Ectodermal cell (in vitro differentiated cells): Measurements from ENCODE around the gene FSTL5.

Source experiments
- H3K27ac ChIP-seq: 2 replicates; pipeline ENCODE4 v1.7.0; 2013; ENCODE audit warnings: mild to moderate bottlenecking, low read depth, low read length; ENCODE audit not compliant: insufficient read depth, poor library complexity, severe bottlenecking
- H3K27me3 ChIP-seq: 2 replicates; pipeline ENCODE4 v1.7.0; 2013; ENCODE audit warnings: mild to moderate bottlenecking, low read length; ENCODE audit not compliant: insufficient read depth, control insufficient read depth, poor library complexity, severe bottlenecking
- H3K36me3 ChIP-seq: one replicate; pipeline ENCODE4 v1.7.0; 2013; ENCODE audit warnings: low read length; ENCODE audit not compliant: control insufficient read depth, insufficient read depth
- H3K4me1 ChIP-seq: one replicate; pipeline ENCODE4 v1.7.0; 2013; ENCODE audit warnings: low read length; ENCODE audit not compliant: control insufficient read depth, insufficient read depth
- H3K4me3 ChIP-seq: 2 replicates; pipeline ENCODE4 v1.7.0; 2013; ENCODE audit warnings: low read depth, low read length, control low read depth; ENCODE audit not compliant: insufficient read depth
- H3K9me3 ChIP-seq: 2 replicates; pipeline ENCODE4 v1.7.0; 2013; ENCODE audit warnings: mild to moderate bottlenecking, low read length, moderate library complexity; ENCODE audit not compliant: control insufficient read depth
- WGBS, 2 experiments: methylation state at CpG; one replicate each; pipeline ENCODE4 v1.1.7; 2013; ENCODE audit warnings: missing lambda C conversion rate in 2 of 2; 5-methylcytosine and 5-hydroxymethylcytosine counted together

FSTL5 gene

GRCh38 chr4:161664740-161665139, 499.1 kb downstream of the FSTL5 start:
- H3K27ac ChIP-seq, result no peak overlapping the region
- no peaks in the 10 kb centered on the region for H3K27me3 ChIP-seq
- H3K9me3 ChIP-seq, result no peaks in the 10 kb centered on the region
- 90 to 96% methylated on average over 7 of the region's 7 CpGs for WGBS, 2 experiments
- H3K4me3 ChIP-seq, result no peak overlapping the region
- H3K4me1 ChIP-seq, result no peaks in the 10 kb centered on the region
- H3K36me3 ChIP-seq, result no peaks in the 10 kb centered on the region

- Histone ChIP-seq H3K36me3 (no peaks in the 10 kb centered on the region), H3K4me3 (no peak overlapping the region), H3K9me3 (no peaks in the 10 kb centered on the region), H3K4me1 (no peaks in the 10 kb centered on the region), H3K27me3 (no peaks in the 10 kb centered on the region), H3K27ac (no peak overlapping the region)
- 90 to 93% methylated on average over 6 of the region's 6 CpGs for WGBS, 2 experiments
These were observed 500.0 kb downstream of the FSTL5 start for GRCh38 chr4:161663844-161664243.

- no peaks in the 10 kb centered on the region for H3K36me3 ChIP-seq
- no peak overlapping the region for H3K27ac ChIP-seq
- WGBS, 2 experiments, result 100% methylated on average over 1 of the region's 2 CpGs; no CpG with 5 or more reads in 1 of the 2 experiments
- no peaks in the 10 kb centered on the region for H3K27me3 ChIP-seq
- no peaks in the 10 kb centered on the region for H3K4me1 ChIP-seq
- no peak overlapping the region for H3K4me3 ChIP-seq
- no peaks in the 10 kb centered on the region for H3K9me3 ChIP-seq
These were observed 505.1 kb downstream of the FSTL5 start for GRCh38 chr4:161658676-161659075.

- Histone ChIP-seq H3K27me3 (no peaks in the 10 kb centered on the region), H3K4me1 (no peaks in the 10 kb centered on the region), H3K36me3 (no peaks in the 10 kb centered on the region), H3K27ac (no peak overlapping the region), H3K4me3 (no peak overlapping the region), H3K9me3 (no peaks in the 10 kb centered on the region)
- 95 to 100% methylated on average over 2 to 3 of the region's 3 CpGs for WGBS, 2 experiments
These were observed 506.2 kb downstream of the FSTL5 start for GRCh38 chr4:161657616-161658015.

- H3K9me3 ChIP-seq, result no peaks in the 10 kb centered on the region
- H3K27me3 ChIP-seq, result no peaks in the 10 kb centered on the region
- no peak overlapping the region for H3K27ac ChIP-seq
- WGBS, 2 experiments, result 88 to 97% methylated on average over 3 of the region's 3 CpGs
- H3K4me3 ChIP-seq, result no peak overlapping the region
- H3K4me1 ChIP-seq, result no peaks in the 10 kb centered on the region
- no peaks in the 10 kb centered on the region for H3K36me3 ChIP-seq
These were observed 507.2 kb downstream of the FSTL5 start for GRCh38 chr4:161656594-161656993.

GRCh38 chr4:161655148-161655547, 508.7 kb downstream of the FSTL5 start:
- no peaks in the 10 kb centered on the region for H3K36me3 ChIP-seq
- H3K9me3 ChIP-seq, result no peaks in the 10 kb centered on the region
- H3K4me1 ChIP-seq, result no peaks in the 10 kb centered on the region
- no peaks in the 10 kb centered on the region for H3K27me3 ChIP-seq
- no peak overlapping the region for H3K4me3 ChIP-seq
- 100% methylated on average over 2 of the region's 2 CpGs; no CpG with 5 or more reads in 1 of the 2 experiments for WGBS, 2 experiments
- no peak overlapping the region for H3K27ac ChIP-seq

GRCh38 chr4:161653697-161654096, 510.1 kb downstream of the FSTL5 start:
- Histone ChIP-seq H3K9me3 (no peaks in the 10 kb centered on the region), H3K4me1 (no peaks in the 10 kb centered on the region), H3K27ac (no peak overlapping the region), H3K36me3 (no peaks in the 10 kb centered on the region), H3K27me3 (no peaks in the 10 kb centered on the region), H3K4me3 (no peak overlapping the region)
- 100% methylated on average over 1 of the region's 1 CpG; no CpG with 5 or more reads in 1 of the 2 experiments for WGBS, 2 experiments

GRCh38 chr4:161651586-161651985, 512.2 kb downstream of the FSTL5 start:
- H3K27ac ChIP-seq, result no peak overlapping the region
- no peaks in the 10 kb centered on the region for H3K4me1 ChIP-seq
- H3K27me3 ChIP-seq, result no peaks in the 10 kb centered on the region
- H3K4me3 ChIP-seq, result no peak overlapping the region
- H3K9me3 ChIP-seq, result no peaks in the 10 kb centered on the region
- WGBS, 2 experiments, result 95% methylated on average over 1 of the region's 2 CpGs; no CpG with 5 or more reads in 1 of the 2 experiments
- H3K36me3 ChIP-seq, result no peaks in the 10 kb centered on the region

GRCh38 chr4:161650812-161651211, 513.0 kb downstream of the FSTL5 start:
- Histone ChIP-seq H3K27me3 (no peaks in the 10 kb centered on the region), H3K9me3 (no peaks in the 10 kb centered on the region), H3K27ac (no peak overlapping the region), H3K4me1 (no peaks in the 10 kb centered on the region), H3K4me3 (no peak overlapping the region), H3K36me3 (no peaks in the 10 kb centered on the region)
- 94% methylated on average over 4 of the region's 5 CpGs for WGBS, 2 experiments

- Histone ChIP-seq H3K4me3 (no peak overlapping the region), H3K9me3 (no peaks in the 10 kb centered on the region), H3K4me1 (no peaks in the 10 kb centered on the region), H3K27me3 (no peaks in the 10 kb centered on the region), H3K27ac (no peak overlapping the region), H3K36me3 (no peaks in the 10 kb centered on the region)
- 91 to 95% methylated on average over 12 of the region's 12 CpGs for WGBS, 2 experiments
These were observed 516.0 kb downstream of the FSTL5 start for GRCh38 chr4:161647757-161648156.

GRCh38 chr4:161642708-161643107, 521.1 kb downstream of the FSTL5 start:
- H3K4me3 ChIP-seq, result no peak overlapping the region
- H3K27me3 ChIP-seq, result no peaks in the 10 kb centered on the region
- H3K36me3 ChIP-seq, result no peaks in the 10 kb centered on the region
- H3K27ac ChIP-seq, result no peak overlapping the region
- WGBS, 2 experiments, result 89% methylated on average over 1 of the region's 1 CpG; no CpG with 5 or more reads in 1 of the 2 experiments
- no peaks in the 10 kb centered on the region for H3K9me3 ChIP-seq
- H3K4me1 ChIP-seq, result no peaks in the 10 kb centered on the region
